CD4-positive, CD25-positive, alpha-beta regulatory T cell (primary cell): ENCODE data around the gene KNTC1. TPM values are rescaled to one million over a fixed set of nuclear protein-coding genes. Genes with fewer than 3 reads are reported as not detected.

ENCODE experiments used
- ATAC-seq, 2 donors: fragments of 150-1000 bp; cut with Tn5 transposase; one replicate each; pipeline ENCODE4 v1.10.0; 2021; ENCODE audit warnings: low read depth in 2 of 2, moderate number of reproducible peaks in 2 of 2, moderate library complexity in 1 of 2
- DNase-seq, 3 donors: peaks; one replicate each; pipeline versions ENCODE4 v3.0.0 to v3.0.0-alpha.2; 2012 to 2022; ENCODE audit warnings: mixed read lengths in 1 of 3
- H3K27ac ChIP-seq: one replicate; pipeline ENCODE4 v1.7.0; 2013; ENCODE audit warnings: mild to moderate bottlenecking, low read length; ENCODE audit not compliant: insufficient read depth, poor library complexity, severe bottlenecking
- H3K27me3 ChIP-seq: one replicate; pipeline ENCODE4 v1.7.0; 2013; ENCODE audit warnings: low read length; ENCODE audit not compliant: control insufficient read depth, insufficient read depth
- H3K36me3 ChIP-seq: one replicate; pipeline ENCODE4 v1.7.0; 2013; ENCODE audit warnings: mild to moderate bottlenecking, low read length, moderate library complexity; ENCODE audit not compliant: control insufficient read depth, insufficient read depth
- H3K4me1 ChIP-seq: 2 replicates; pipeline ENCODE4 v1.7.0; 2013; ENCODE audit warnings: mild to moderate bottlenecking, low read length; ENCODE audit not compliant: insufficient read depth, control insufficient read depth, poor library complexity, severe bottlenecking
- H3K4me3 ChIP-seq: one replicate; pipeline ENCODE4 v1.7.0; 2013; ENCODE audit warnings: low read depth, mild to moderate bottlenecking, low read length, moderate library complexity
- H3K9me3 ChIP-seq, 2 experiments: 1 replicate in 1 of 2; 2 replicates in 1 of 2; pipeline ENCODE4 v1.7.0; 2013; ENCODE audit warnings: low read length in 2 of 2, mild to moderate bottlenecking in 1 of 2, moderate library complexity in 1 of 2; ENCODE audit not compliant: control insufficient read depth in 2 of 2
- H3K27ac Mint-ChIP-seq, 3 donors: one replicate each; pipeline ENCODE4 v1.8.0; 2020 to 2022; ENCODE audit warnings: mild to moderate bottlenecking in 3 of 3, mixed read lengths in 3 of 3, moderate library complexity in 2 of 3
- H3K27me3 Mint-ChIP-seq: one replicate; pipeline ENCODE4 v1.8.0; 2022; ENCODE audit warnings: mild to moderate bottlenecking, mixed read lengths
- H3K36me3 Mint-ChIP-seq: one replicate; pipeline ENCODE4 v1.8.0; 2020; ENCODE audit warnings: mixed read lengths
- H3K4me1 Mint-ChIP-seq, 4 donors: one replicate each; pipeline ENCODE4 v1.8.0; 2020 to 2022; ENCODE audit warnings: mixed read lengths in 4 of 4, mild to moderate bottlenecking in 1 of 4
- H3K4me3 Mint-ChIP-seq, 4 donors: one replicate each; pipeline ENCODE4 v1.8.0; 2020 to 2022; ENCODE audit warnings: mild to moderate bottlenecking in 4 of 4, mixed read lengths in 4 of 4, moderate library complexity in 3 of 4
- H3K9me3 Mint-ChIP-seq, 7 donors: one replicate each; pipeline ENCODE4 v1.8.0; 2020 to 2022; ENCODE audit warnings: mixed read lengths in 7 of 7, mild to moderate bottlenecking in 3 of 7, moderate library complexity in 2 of 7
- polyA plus RNA-seq, 4 donors: library from polyadenylated mRNA; unstranded; fragments of 300-500 nt; fragmentation: Illumina TruSeq; gene quantifications; one replicate each; pipeline ENCODE4 v1.2.3, GENCODE V29; 2021
- total RNA-seq: library from RNA; stranded (reverse); gene quantifications from one replicate; pipeline ENCODE4 v1.2.3, GENCODE V29; 2022

KNTC1 gene
- total and polyA plus RNA-seq, 5 donors from 2014 or later, result 2.1 to 27.8 (median 4.0) TPM

DNA sequence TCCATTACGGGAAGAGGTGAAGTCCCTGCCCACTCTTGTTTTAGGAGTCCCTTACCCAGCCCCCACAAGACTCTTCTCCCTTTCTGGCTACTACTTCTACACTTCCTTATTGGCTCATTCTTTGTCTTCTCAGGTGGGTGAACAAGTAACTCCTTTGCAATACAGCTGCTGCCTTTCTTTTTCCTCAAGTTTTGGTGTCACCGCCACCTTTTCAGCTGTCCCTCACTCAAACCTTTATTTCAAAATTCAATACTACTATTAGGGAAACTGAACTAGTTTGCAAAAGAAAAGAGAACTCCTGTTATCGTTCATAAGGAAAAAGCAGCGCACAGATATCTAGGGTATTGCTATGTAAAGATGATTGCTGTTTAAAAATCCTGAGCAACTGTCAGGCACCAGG is 6.4 kb upstream of the KNTC1 start:
- Histone ChIP-seq H3K27me3 (no peaks in the 10 kb centered on the region), H3K36me3 (peaks cover 77% of the 10 kb centered on the region), H3K9me3 (no peaks in the 10 kb centered on the region), H3K27ac (no peak overlapping the region), H3K4me3 (no peak overlapping the region), H3K4me1 (peaks cover 51% of the 10 kb centered on the region)
- H3K36me3 Mint-ChIP-seq, result peaks cover 64% of the 10 kb centered on the region
- peaks cover 24 to 71% (median 61%) of the 10 kb centered on the region in 4 donors for H3K4me1 Mint-ChIP-seq
- no peaks in the 10 kb centered on the region for H3K27me3 Mint-ChIP-seq
- no peaks in the 10 kb centered on the region for H3K9me3 Mint-ChIP-seq
- ATAC-seq (no peak), DNase-seq (no peak)
- H3K4me3 Mint-ChIP-seq, result no peak overlapping the region
- peak overlapping the region in 1 of 3 donors; percentile 74 for H3K27ac Mint-ChIP-seq

DNA sequence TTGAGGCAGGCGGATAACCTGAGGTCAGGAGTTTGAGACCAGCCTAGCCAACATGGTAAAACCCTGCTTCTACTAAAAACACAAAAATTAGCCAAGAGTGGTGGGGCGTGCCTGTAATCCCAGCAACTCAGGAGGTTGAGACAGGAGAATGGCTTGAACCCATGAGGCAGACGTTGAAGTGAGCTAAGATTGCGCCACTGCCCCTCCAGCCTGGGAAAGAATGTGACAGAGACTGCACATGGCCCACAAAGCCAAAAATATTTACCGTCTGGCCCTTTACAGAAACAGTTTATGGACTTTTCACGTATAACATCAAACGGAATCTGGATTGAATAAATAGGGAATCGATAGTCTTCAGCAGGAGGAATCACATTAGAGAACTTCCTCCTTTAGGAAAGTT is 3.8 kb upstream of the KNTC1 start:
- Histone ChIP-seq H3K27ac (peak overlapping the region; percentile 43), H3K36me3 (peaks cover 53% of the 10 kb centered on the region), H3K27me3 (no peaks in the 10 kb centered on the region), H3K4me3 (peak overlapping the region; percentile 86), H3K4me1 (peaks cover 59% of the 10 kb centered on the region), H3K9me3 (no peaks in the 10 kb centered on the region)
- Mint-ChIP-seq H3K27me3 (no peaks in the 10 kb centered on the region), H3K9me3 (no peaks in the 10 kb centered on the region), H3K27ac (peak overlapping the region in 1 of 3 donors; percentile 70), H3K4me3 (peak overlapping the region in 1 of 4 donors; percentile 96), H3K36me3 (peaks cover 48% of the 10 kb centered on the region), H3K4me1 (peaks cover 17 to 63% (median 50%) of the 10 kb centered on the region in 4 donors)
- DNase-seq (no peak), ATAC-seq (no peak)

GRCh38 chr12:122523846-122524718 is 3.0 kb upstream of the KNTC1 start:
- Mint-ChIP-seq H3K27me3 (no peaks in the 10 kb centered on the region), H3K4me1 (peaks cover 13 to 57% (median 44%) of the 10 kb centered on the region in 4 donors), H3K4me3 (peak overlapping the region in 1 of 4 donors; percentile 96), H3K36me3 (peaks cover 41% of the 10 kb centered on the region), H3K27ac (peak overlapping the region in 2 of 3 donors; percentile 70 to 74), H3K9me3 (no peaks in the 10 kb centered on the region)
- Histone ChIP-seq H3K27me3 (no peaks in the 10 kb centered on the region), H3K4me3 (peak overlapping the region; percentile 86), H3K27ac (peak overlapping the region; percentile 43), H3K9me3 (no peaks in the 10 kb centered on the region), H3K36me3 (peaks cover 46% of the 10 kb centered on the region), H3K4me1 (peaks cover 62% of the 10 kb centered on the region)
- ATAC-seq, result no peak
- no peak for DNase-seq

DNA sequence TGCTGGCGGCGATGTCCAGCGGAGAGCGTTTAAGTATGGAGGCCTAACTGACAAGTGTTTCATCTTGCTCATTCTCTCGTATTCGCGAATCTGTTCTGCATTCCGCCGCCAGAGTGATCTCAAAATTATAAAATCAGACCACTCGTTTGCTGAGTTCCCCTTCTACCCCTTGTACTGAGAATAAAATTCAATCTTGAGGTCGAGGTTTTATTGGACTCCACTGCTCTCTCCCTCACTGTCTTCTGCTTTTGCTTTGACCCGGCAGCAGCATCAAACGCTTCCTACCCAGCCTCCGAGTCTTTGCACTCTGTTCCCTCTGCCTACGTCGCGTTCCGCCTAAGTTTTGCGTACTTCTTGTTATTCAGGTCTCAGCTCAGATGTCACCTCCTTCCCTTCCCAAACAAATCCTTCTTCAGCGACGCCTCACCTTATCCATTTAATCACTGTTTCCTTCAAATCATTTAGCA is 462 bp downstream of the KNTC1 start:
- no peak for ATAC-seq
- Histone ChIP-seq H3K27me3 (no peaks in the 10 kb centered on the region), H3K27ac (peak overlapping the region; percentile 99), H3K4me1 (peaks cover 42% of the 10 kb centered on the region), H3K4me3 (peak overlapping the region; percentile 100), H3K36me3 (peaks cover 15% of the 10 kb centered on the region), H3K9me3 (no peaks in the 10 kb centered on the region)
- no peaks in the 10 kb centered on the region for H3K9me3 Mint-ChIP-seq
- no peak overlapping the region for H3K4me3 Mint-ChIP-seq
- DNase-seq, result peak in 2 of 3 donors; percentile 32 to 70
- no peaks in the 10 kb centered on the region for H3K27me3 Mint-ChIP-seq
- peaks cover 14% of the 10 kb centered on the region for H3K36me3 Mint-ChIP-seq
- no peak overlapping the region for H3K27ac Mint-ChIP-seq
- peaks cover 11 to 29% (median 22%) of the 10 kb centered on the region in 4 donors for H3K4me1 Mint-ChIP-seq

GRCh38 chr12:122528582-122528981 is 1.5 kb downstream of the KNTC1 start:
- Histone ChIP-seq H3K27ac (peak overlapping the region; percentile 99), H3K4me3 (peak overlapping the region; percentile 7), H3K36me3 (peaks cover 10% of the 10 kb centered on the region), H3K9me3 (no peaks in the 10 kb centered on the region), H3K4me1 (peaks cover 31% of the 10 kb centered on the region), H3K27me3 (no peaks in the 10 kb centered on the region)
- Mint-ChIP-seq H3K27me3 (no peaks in the 10 kb centered on the region), H3K4me1 (peaks cover 9 to 20% (median 15%) of the 10 kb centered on the region in 4 donors), H3K27ac (peak overlapping the region in 1 of 3 donors; percentile 17), H3K4me3 (peak overlapping the region in 2 of 4 donors; percentile 24 to 47), H3K36me3 (peaks cover 10% of the 10 kb centered on the region), H3K9me3 (no peaks in the 10 kb centered on the region)
- ATAC-seq (no peak), DNase-seq (no peak)

DNA sequence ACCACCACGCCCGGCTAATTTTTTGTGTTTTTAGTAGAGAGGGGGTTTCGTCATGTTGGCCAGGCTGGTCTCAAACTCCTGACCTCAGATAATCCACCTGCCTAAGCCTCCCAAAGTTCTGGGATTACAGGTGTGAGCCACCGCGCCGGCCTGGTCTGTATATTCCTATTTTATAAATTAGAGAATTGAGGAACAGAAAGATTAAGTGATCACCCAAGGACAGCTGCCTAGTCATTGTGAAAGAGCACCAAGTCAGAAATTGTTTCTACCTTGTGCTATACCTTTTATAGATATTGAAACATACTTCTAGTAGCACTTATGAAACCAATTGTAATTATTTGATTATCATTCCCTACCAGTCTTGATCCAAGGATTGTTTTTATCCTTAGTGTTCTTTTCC is 1.9 kb downstream of the KNTC1 start:
- ATAC-seq (no peak), DNase-seq (no peak)
- Mint-ChIP-seq H3K4me3 (no peak overlapping the region), H3K9me3 (no peaks in the 10 kb centered on the region), H3K27ac (no peak overlapping the region), H3K36me3 (peaks cover 6% of the 10 kb centered on the region), H3K4me1 (peaks cover 6 to 16% (median 11%) of the 10 kb centered on the region in 4 donors), H3K27me3 (no peaks in the 10 kb centered on the region)
- peaks cover 7% of the 10 kb centered on the region for H3K36me3 ChIP-seq
- no peak overlapping the region for H3K4me3 ChIP-seq
- H3K4me1 ChIP-seq, result peaks cover 27% of the 10 kb centered on the region
- no peaks in the 10 kb centered on the region for H3K27me3 ChIP-seq
- no peaks in the 10 kb centered on the region for H3K9me3 ChIP-seq
- no peak overlapping the region for H3K27ac ChIP-seq

DNA sequence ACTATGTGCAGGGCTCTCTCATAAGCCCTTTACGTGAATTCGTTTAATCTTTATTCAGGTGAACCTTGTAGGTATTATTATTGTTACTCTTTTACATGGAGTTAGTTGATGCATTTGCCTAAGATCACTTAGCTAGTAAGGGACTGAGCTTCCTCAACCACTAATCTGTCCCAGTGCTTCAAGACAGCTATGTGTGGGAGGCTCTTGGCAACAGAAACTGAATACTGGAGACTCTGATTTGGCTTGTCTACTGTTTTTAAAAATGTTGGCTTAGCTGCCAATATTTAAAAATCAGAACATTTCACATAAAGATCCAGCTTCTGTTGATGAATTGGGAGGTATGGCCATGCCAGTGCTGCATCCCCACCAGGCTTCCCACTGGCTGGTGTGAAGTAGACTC is 6.8 kb downstream of the KNTC1 start:
- Mint-ChIP-seq H3K27me3 (no peaks in the 10 kb centered on the region), H3K27ac (no peak overlapping the region), H3K36me3 (peaks cover 7% of the 10 kb centered on the region), H3K4me1 (peaks cover 0 to 6% (median 4%) of the 10 kb centered on the region in 4 donors), H3K4me3 (no peak overlapping the region), H3K9me3 (no peaks in the 10 kb centered on the region)
- H3K36me3 ChIP-seq, result peaks cover 9% of the 10 kb centered on the region
- ATAC-seq, result no peak
- no peaks in the 10 kb centered on the region for H3K27me3 ChIP-seq
- H3K27ac ChIP-seq, result no peak overlapping the region
- no peak overlapping the region for H3K4me3 ChIP-seq
- no peak for DNase-seq
- no peaks in the 10 kb centered on the region for H3K9me3 ChIP-seq
- no peaks in the 10 kb centered on the region for H3K4me1 ChIP-seq
